NOMO-1 treated with dmso at 0.1 percent for 144 hours (cell line): ENCODE results near the gene LRRTM1.

Experiments used
- DNase-seq: peaks from one replicate; lab custom pipeline; 2025; ENCODE audit not compliant: unreplicated experiment; lab: John Stamatoyannopoulos, UW

Gene LRRTM1

GRCh38 chr2:80303909-80304837 is at the start of gene LRRTM1:
Gene LRRTM1, minus strand, starts transcription at chr2:80304752. Its CDS starts 933 bp downstream, at chr2:80303819.
- DNase-seq = no peak

GRCh38 chr2:80351231-80351630 is 46.7 kb upstream of the LRRTM1 start:
- no peak for DNase-seq

- DNase-seq = no peak
These were observed 44.4 kb upstream of the LRRTM1 start for GRCh38 chr2:80348953-80349352.

GRCh38 chr2:80348078-80348477 is 43.5 kb upstream of the LRRTM1 start:
- DNase-seq = no peak

- no peak for DNase-seq
These were observed 35.5 kb upstream of the LRRTM1 start for GRCh38 chr2:80340022-80340421.

GRCh38 chr2:80338794-80339193 is 34.2 kb upstream of the LRRTM1 start:
- DNase-seq = no peak

DNA sequence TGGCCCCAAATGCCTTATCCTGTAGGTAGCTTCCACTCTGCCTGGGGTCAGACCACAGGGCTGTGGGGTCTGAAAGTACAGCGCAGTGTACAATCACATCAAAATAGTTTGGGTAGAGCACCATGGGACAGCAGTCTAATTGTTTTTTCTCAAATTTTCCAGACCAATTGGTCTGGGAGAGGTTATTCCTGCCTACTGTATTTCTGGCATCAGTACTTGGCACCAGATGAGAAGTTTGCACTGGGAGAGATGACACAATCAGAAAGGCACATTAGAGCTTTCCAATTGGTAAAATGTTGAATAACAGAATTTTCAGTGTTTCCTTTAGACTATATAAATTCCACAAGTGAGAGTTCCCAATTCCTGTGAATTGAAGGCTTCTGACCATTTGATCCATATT is 30.9 kb upstream of the LRRTM1 start:
- no peak for DNase-seq

DNA sequence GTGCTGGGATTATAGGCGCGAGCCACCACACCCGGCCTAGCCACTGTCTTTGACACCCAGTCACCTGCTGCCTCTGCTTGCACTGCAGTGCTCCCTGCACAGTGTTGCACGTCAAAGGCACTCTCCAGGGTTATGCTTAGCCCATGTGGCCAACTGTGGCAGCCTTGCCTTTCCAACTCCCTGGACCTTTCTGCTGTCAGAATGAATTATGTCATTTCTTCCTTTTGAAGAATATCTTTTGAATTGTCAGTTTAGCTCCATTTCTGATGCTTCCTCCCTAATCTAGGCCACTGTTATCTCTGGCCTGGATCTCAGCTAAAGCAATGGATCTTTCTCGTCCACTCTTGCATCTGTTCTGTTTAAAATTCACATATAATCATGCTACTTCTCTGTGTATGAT is 29.3 kb upstream of the LRRTM1 start:
- DNase-seq = no peak

- no peak for DNase-seq
These were observed 26.2 kb upstream of the LRRTM1 start for GRCh38 chr2:80330527-80331450.

GRCh38 chr2:80329491-80329890 is 24.9 kb upstream of the LRRTM1 start:
- DNase-seq = no peak

DNA sequence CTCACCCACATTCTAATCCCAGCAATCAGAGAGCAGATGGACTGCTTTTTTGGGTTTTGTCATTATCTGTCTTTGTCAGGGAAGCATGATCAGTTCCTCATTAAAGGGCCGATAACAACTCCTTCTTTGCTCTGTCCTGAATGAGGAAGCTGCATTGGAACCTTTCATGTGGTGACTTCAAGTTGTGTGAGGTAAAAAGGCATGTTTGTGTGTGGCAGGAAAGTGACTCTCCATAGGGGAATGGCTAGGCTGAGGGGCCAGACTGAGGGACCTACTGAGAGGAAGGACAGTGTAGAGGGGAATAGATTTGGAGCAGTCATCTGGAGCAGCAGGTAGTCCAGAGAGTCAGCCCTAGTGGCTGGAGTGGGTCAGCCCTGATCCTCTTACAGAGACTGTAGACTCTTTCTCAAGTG is 23.6 kb upstream of the LRRTM1 start:
- DNase-seq = no peak

- DNase-seq = no peak
These were observed 22.3 kb upstream of the LRRTM1 start for GRCh38 chr2:80326861-80327260.

- no peak for DNase-seq
These were observed 21.7 kb upstream of the LRRTM1 start for GRCh38 chr2:80326214-80326613.

GRCh38 chr2:80324525-80324924 is 20.0 kb upstream of the LRRTM1 start:
- DNase-seq = no peak

GRCh38 chr2:80323610-80324009 is 19.1 kb upstream of the LRRTM1 start:
- no peak for DNase-seq

DNA sequence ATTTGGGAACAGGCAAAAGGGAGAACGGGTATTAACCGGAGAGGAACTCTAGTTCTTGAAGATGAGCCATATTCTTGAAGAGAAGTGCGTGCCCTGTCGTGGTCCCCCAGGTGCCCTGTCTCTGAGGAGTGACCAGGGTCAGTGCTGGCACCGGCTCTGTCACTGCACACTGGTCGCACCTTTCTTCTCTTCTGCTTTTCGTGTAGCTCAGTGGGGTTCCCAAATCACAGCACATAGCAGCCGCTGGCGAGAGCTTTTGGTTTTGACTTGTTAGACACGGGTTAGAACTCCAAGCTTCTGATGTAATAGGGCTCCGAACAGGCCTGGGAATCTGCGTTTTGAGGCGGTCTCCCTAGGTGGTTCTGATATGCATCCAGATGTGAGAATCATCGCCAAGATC is 18.4 kb upstream of the LRRTM1 start:
- DNase-seq = no peak

DNA sequence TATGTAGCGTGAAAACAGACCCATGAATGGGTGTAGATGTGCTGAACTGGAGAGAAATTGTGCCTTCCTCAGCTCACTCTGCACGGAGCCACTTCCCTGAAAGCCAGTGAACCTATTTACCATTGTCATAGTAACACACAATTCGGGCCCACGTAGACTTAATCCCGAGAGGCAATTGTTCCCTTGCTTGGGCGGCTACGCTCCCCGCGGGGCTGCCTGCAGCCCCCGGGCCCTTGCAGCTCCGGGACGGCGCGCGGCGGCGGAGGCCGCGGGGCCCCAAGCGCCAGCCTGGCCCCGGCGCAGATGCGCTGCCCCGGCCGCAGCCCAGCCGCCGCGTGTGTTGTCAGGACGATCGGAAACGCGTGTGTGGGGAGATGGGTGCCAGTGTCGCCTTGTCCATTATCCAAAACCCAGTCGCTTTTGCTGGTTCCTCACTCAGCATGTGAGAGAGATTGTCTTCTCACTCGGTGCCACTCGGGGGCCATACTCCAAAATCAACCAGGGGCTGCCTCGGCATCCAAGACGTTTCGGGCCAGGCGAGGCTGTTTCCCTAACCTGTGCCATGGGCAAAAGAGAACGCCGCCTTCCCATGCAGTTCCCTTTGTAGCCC is 17.9 kb upstream of the LRRTM1 start:
- DNase-seq = no peak

DNA sequence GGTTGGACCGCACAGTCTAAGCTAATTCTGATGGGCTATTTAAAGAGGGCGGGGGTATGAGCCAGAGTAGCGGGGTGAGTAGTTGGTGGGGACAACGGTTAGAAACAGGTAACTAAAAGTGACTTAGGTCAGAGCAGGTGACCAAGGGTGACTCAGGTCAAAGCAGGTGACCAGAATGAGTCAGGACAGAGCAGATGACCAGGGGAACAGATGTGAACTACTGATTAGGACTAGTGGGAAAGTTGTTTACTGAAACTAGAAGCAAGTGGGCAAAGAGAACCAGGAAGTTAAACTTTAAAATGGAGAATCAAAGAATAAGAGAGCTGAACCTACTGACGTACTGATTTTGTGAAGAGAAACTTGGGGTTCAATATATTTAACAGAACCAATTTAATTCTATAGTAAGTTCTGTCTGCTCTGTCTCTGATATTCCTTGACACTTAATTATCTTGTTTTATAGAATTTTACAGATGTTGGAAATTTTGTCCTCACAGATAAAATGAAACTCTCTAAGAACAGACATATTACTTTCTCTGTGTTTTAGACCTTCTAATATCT is 7.8 kb upstream of the LRRTM1 start:
- DNase-seq = no peak

- no peak for DNase-seq
These were observed 6.8 kb upstream of the LRRTM1 start for GRCh38 chr2:80311304-80311703.

GRCh38 chr2:80303006-80303908 is 1.3 kb downstream of the LRRTM1 start:
- DNase-seq = no peak
